Fibroblast of lung (primary cell): ENCODE data around the gene MICAL2. TPM values are rescaled to one million over a fixed set of nuclear protein-coding genes. Genes with fewer than 3 reads are reported as not detected.

Experiments
- DNase-seq, 2 donors: peaks; one replicate each; pipeline versions ENCODE4 v3.0.0 to v3.0.0-alpha.2; 2010; ENCODE audit warnings: low read depth in 2 of 2
- H2AFZ ChIP-seq: 2 replicates; pipeline ENCODE4 v1.5.1; 2012; ENCODE audit warnings: low read length, control low read depth, inconsistent platforms
- H3K27ac ChIP-seq: 2 replicates; pipeline ENCODE4 v1.5.1; 2011; ENCODE audit warnings: low read length, control low read depth; ENCODE audit not compliant: insufficient read depth
- H3K27me3 ChIP-seq: 2 replicates; pipeline ENCODE4 v1.5.1; 2011; ENCODE audit warnings: mild to moderate bottlenecking, low read length; ENCODE audit not compliant: control insufficient read depth, insufficient read depth
- H3K36me3 ChIP-seq: 2 replicates; pipeline ENCODE4 v1.5.1; 2011; ENCODE audit warnings: low read length; ENCODE audit not compliant: control insufficient read depth, insufficient read depth
- H3K4me1 ChIP-seq: 2 replicates; pipeline ENCODE4 v1.5.1; 2011; ENCODE audit warnings: low read length; ENCODE audit not compliant: control insufficient read depth, insufficient read depth; ENCODE audit errors: extremely low read depth
- H3K4me2 ChIP-seq: 2 replicates; pipeline ENCODE4 v1.5.1; 2011; ENCODE audit warnings: low read length, control low read depth; ENCODE audit not compliant: insufficient read depth; ENCODE audit errors: extremely low read depth
- H3K4me3 ChIP-seq, 4 experiments: fragments of 200-600 bp in 1 of 4; sonication (generic) in 1 of 4; replicated peaks in 1 of 4; 2 replicates each; pipeline ENCODE4 v1.5.1; 2011 to 2016; ENCODE audit warnings: low read length in 4 of 4, low read depth in 3 of 4, mild to moderate bottlenecking in 3 of 4, control low read depth in 2 of 4, inconsistent platforms in 1 of 4, mixed read lengths in 1 of 4; ENCODE audit not compliant: insufficient read depth in 1 of 4; ENCODE audit errors: control extremely low read depth in 1 of 4
- H3K79me2 ChIP-seq: 2 replicates; pipeline ENCODE4 v1.5.1; 2012; ENCODE audit warnings: mild to moderate bottlenecking, low read length, inconsistent platforms; ENCODE audit not compliant: control insufficient read depth, insufficient read depth
- H3K9ac ChIP-seq: 2 replicates; pipeline ENCODE4 v1.5.1; 2011; ENCODE audit warnings: mild to moderate bottlenecking, low read length, control low read depth; ENCODE audit not compliant: insufficient read depth
- H3K9me3 ChIP-seq: 2 replicates; pipeline ENCODE4 v1.5.1; 2012; ENCODE audit warnings: low read depth, low read length; ENCODE audit not compliant: control insufficient read depth, insufficient read depth
- H4K20me1 ChIP-seq: 2 replicates; pipeline ENCODE4 v1.5.1; 2011; ENCODE audit warnings: low read length; ENCODE audit not compliant: control insufficient read depth, insufficient read depth; ENCODE audit errors: extremely low read depth
- EZH2 ChIP-seq: IDR thresholded peaks from 2 replicates; pipeline ENCODE4 v1.5.1; 2012; ENCODE audit warnings: low read length, control low read depth, mild to moderate bottlenecking; ENCODE audit errors: missing control alignments
- polyA plus RNA-seq, 2 donors: library from polyadenylated mRNA; depleted of rRNA in 1 of 2; stranded (reverse) in 1 of 2; unstranded in 1 of 2; fragments of >200 nt; gene quantifications; 2 replicates each; pipeline ENCODE4 v1.2.1, GENCODE V29; 2011 to 2012; ENCODE audit warnings: missing spikeins in 1 of 2
- total RNA-seq: library from RNA; depleted of rRNA; stranded (reverse); fragments of >200 nt; gene quantifications from 2 replicates; pipeline ENCODE4 v1.2.1, GENCODE V29; 2014
- TF ChIP-seq, protein P1 (sequence below), 2 donors: IDR thresholded peaks in 1 of 2; conservative IDR thresholded peaks in 1 of 2; 1 replicate in 1 of 2; 2 replicates in 1 of 2; pipeline ENCODE4 v1.5.1; 2011 to 2012; ENCODE audit warnings: low read length in 2 of 2, control low read depth in 1 of 2, inconsistent platforms in 1 of 2, low read depth in 1 of 2, mild to moderate bottlenecking in 1 of 2

Gene MICAL2
- total and polyA plus RNA-seq, 2 donors (not counting 1 experiment from before 2014, with no cell fraction given), result 78.5 to 275 TPM

DNA sequence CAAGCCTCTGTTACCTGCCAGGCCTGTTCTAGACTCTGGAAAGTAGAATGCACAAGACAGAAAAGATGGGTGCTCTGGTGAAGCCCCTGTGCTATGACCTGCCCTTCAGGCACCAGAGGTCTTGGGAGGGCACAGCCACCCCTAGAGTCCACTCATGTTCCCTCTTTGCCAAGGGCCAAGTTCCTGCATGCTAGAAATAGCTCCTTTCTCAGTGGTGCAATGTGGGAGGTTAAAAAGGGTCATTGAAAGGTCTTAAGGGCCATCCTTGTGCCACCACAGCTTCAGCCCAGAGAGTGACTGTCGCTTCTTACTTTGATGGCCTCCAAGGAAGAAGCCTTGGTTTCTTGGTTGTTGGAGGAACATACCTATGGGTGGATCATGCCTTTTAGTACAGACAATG lies 182.4 kb downstream of the MICAL2 start:
- DNase-seq, result no peak
- Histone ChIP-seq H3K4me2 (no peak overlapping the region), H2AFZ (no peak overlapping the region)

DNA sequence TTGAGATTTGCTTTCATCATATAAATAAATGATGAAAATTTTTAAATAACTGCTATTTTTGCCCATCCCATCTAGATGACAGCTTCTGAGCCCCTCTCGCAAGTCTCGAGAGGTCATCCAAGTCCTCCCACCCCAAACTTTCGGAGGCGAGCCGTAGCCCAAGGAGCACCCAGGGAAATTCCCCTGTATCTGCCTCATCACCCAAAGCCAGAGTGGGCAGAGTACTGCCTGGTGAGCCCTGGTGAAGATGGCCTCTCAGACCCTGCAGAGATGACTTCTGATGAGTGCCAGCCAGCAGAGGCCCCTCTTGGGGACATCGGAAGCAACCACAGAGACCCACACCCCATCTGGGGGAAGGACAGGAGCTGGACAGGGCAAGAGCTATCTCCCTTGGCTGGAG lies 183.1 kb downstream of the MICAL2 start:
- Histone ChIP-seq H3K36me3 (no peaks in the 10 kb centered on the region), H3K9me3 (no peaks in the 10 kb centered on the region), H3K79me2 (no peaks in the 10 kb centered on the region), H3K27me3 (no peaks in the 10 kb centered on the region), H4K20me1 (no peaks in the 10 kb centered on the region), H3K4me2 (no peak overlapping the region), H3K4me1 (peaks cover 4% of the 10 kb centered on the region), H3K27ac (no peak overlapping the region), H2AFZ (no peak overlapping the region), H3K9ac (no peak overlapping the region), H3K4me3 (no peak overlapping the region)
- TF ChIP-seq, protein P1, sequence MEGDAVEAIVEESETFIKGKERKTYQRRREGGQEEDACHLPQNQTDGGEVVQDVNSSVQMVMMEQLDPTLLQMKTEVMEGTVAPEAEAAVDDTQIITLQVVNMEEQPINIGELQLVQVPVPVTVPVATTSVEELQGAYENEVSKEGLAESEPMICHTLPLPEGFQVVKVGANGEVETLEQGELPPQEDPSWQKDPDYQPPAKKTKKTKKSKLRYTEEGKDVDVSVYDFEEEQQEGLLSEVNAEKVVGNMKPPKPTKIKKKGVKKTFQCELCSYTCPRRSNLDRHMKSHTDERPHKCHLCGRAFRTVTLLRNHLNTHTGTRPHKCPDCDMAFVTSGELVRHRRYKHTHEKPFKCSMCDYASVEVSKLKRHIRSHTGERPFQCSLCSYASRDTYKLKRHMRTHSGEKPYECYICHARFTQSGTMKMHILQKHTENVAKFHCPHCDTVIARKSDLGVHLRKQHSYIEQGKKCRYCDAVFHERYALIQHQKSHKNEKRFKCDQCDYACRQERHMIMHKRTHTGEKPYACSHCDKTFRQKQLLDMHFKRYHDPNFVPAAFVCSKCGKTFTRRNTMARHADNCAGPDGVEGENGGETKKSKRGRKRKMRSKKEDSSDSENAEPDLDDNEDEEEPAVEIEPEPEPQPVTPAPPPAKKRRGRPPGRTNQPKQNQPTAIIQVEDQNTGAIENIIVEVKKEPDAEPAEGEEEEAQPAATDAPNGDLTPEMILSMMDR (conservative IDR thresholded peaks at IDR 0.05 in 1 of 2, IDR thresholded peaks at IDR 0.05 in 1 of 2; ENCODE audit: low read depth in 1 of 2, low read length in 2 of 2), result no peak
- TF ChIP-seq EZH2, result no peak
- no peak for DNase-seq

More for the DNA sequence above, 182.4 kb downstream of the MICAL2 start:
- no peak for TF ChIP-seq EZH2
- TF ChIP-seq, protein P1 (conservative IDR thresholded peaks at IDR 0.05 in 1 of 2, IDR thresholded peaks at IDR 0.05 in 1 of 2; ENCODE audit: low read depth in 1 of 2, low read length in 2 of 2), result no peak
- no peaks in the 10 kb centered on the region for H3K36me3 ChIP-seq
- no peak overlapping the region for H3K9ac ChIP-seq
- H3K27me3 ChIP-seq, result no peaks in the 10 kb centered on the region
- no peaks in the 10 kb centered on the region for H3K79me2 ChIP-seq
- no peak overlapping the region for H3K27ac ChIP-seq
- H3K4me3 ChIP-seq, result no peak overlapping the region
- H3K4me1 ChIP-seq, result peaks cover 10% of the 10 kb centered on the region
- H4K20me1 ChIP-seq, result no peaks in the 10 kb centered on the region
- H3K9me3 ChIP-seq, result no peaks in the 10 kb centered on the region

DNA sequence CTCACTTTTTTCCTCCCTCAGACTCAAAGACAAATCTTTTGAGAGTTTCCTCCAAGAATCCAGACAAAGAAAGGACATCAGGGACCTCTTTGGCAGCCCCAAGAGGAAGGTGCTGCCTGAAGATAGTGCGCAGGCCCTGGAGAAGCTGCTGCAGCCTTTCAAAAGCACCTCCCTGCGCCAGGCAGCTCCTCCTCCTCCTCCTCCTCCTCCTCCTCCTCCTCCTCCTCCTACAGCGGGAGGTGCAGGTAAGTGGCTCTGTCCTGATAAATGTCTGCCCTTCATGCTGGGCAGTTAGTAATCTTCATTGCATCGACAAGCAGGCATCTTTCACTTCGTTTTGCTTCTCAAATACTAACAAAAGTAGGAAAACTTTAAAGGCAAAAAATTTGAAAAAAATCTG lies 184.2 kb downstream of the MICAL2 start:
- Histone ChIP-seq H3K4me3 (no peak overlapping the region), H3K4me1 (no peaks in the 10 kb centered on the region), H4K20me1 (no peaks in the 10 kb centered on the region), H3K27ac (no peak overlapping the region), H3K9ac (no peak overlapping the region), H3K9me3 (no peaks in the 10 kb centered on the region), H3K4me2 (no peak overlapping the region), H3K27me3 (no peaks in the 10 kb centered on the region), H2AFZ (no peak overlapping the region), H3K36me3 (no peaks in the 10 kb centered on the region), H3K79me2 (no peaks in the 10 kb centered on the region)
- TF ChIP-seq, protein P1 (conservative IDR thresholded peaks at IDR 0.05 in 1 of 2, IDR thresholded peaks at IDR 0.05 in 1 of 2; ENCODE audit: low read depth in 1 of 2, low read length in 2 of 2), result no peak
- no peak for TF ChIP-seq EZH2
- DNase-seq, result no peak
